ENCODE measurements around the gene HSPA1A. TPM values are rescaled to one million over a fixed set of nuclear protein-coding genes. Genes with fewer than 3 reads are reported as not detected.
A peak's percentile ranks its signal among the peaks of the same experiment; 100 is the strongest.
"Not testable (repeated sequence)": the region's sequence is repeated elsewhere in the genome, so short reads cannot be mapped to it uniquely, and the experiment has no call there.

Gene HSPA1A
- total RNA-seq, 1 donor from 2014 or later, result 67.0 TPM

GRCh38 chr6:31794866-31795615 lies 20.3 kb upstream of the HSPA1A start:
- no peaks in the 10 kb centered on the region for H3K27me3 ChIP-seq (ENCODE audit: control insufficient read depth, insufficient read depth, low read length)
- TF ChIP-seq CTCF (IDR thresholded peaks at IDR 0.05; ENCODE audit: insufficient read depth, low read length, poor library complexity, severe bottlenecking), result no peak
- H3K4me3 ChIP-seq (ENCODE audit: low read depth, low read length), result peak overlapping the region; percentile 75
- no peak for DNase-seq (ENCODE audit: low read depth)
- no peaks in the 10 kb centered on the region for H3K36me3 ChIP-seq (ENCODE audit: control insufficient read depth, insufficient read depth, low read length)

DNA sequence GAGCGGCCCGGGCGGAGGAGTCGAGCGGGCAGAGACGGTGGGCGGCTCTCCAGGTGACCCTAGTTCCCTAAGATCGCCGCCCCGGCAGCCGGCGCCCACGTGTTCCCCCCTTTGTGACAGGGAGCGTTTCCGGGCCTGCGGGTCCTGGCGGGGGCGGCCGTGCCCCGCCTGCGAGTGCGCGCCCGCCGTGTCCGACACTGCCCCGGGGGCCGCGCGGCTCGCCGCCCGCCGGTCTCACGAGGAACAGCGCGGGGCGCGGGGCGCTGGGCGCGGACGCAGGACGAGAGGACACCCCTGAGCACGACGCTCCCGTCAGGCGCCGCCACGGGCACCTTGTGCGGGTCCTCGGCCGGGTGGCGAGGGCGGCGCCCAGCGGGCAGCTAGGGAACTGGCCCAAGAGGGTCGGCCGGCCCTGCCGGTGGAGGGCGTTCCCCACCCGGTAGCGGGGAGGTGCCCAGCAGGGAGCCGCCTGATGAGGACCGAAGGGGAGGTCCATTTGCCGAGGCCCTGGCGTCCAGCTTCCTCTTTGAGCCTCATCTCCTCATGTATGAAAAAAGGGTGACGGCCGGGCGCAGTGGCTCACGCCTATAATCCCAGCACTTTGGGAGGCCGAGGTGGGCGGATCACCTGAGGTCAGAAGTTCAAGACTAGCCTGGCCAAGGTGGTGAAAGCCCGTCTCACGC lies 19.6 kb upstream of the HSPA1A start, which contains the start of gene VARS1:
Gene VARS1 (minus strand): TSS at position 137 of the 683 bp plus-strand sequence. CDS start 535 bp downstream, outside the sequence.
- no peaks in the 10 kb centered on the region for H3K36me3 ChIP-seq (ENCODE audit: control insufficient read depth, insufficient read depth, low read length)
- peak; percentile 76 for TF ChIP-seq CTCF (IDR thresholded peaks at IDR 0.05; ENCODE audit: insufficient read depth, low read length, poor library complexity, severe bottlenecking)
- H3K4me3 ChIP-seq (ENCODE audit: low read depth, low read length), result peak within 1 kb of the TSS; percentile 75
- DNase-seq (ENCODE audit: low read depth), result no peak
- no peaks in the 10 kb centered on the region for H3K27me3 ChIP-seq (ENCODE audit: control insufficient read depth, insufficient read depth, low read length)

DNA sequence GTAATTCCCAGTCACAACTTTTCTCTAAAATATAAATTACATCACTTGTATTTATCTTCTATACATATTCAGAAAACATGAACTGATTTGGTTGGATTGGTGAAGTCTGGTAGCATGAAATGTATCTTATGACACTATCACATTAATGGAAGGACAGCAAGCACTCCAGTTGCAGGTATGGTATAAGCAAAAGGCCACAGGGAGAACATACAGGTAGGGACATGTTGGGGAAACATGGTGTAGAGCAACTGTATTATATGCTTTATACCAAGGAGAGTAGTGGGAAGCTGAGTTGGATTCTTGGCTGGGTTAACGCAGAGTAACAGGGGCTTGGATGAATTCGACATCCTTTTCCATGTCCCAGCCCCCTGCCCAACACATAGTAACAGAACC lies 18.4 kb upstream of the HSPA1A start:
- H3K4me3 ChIP-seq (ENCODE audit: low read depth, low read length), result no peak overlapping the region
- TF ChIP-seq CTCF (IDR thresholded peaks at IDR 0.05; ENCODE audit: insufficient read depth, low read length, poor library complexity, severe bottlenecking), result no peak
- no peaks in the 10 kb centered on the region for H3K27me3 ChIP-seq (ENCODE audit: control insufficient read depth, insufficient read depth, low read length)
- H3K36me3 ChIP-seq (ENCODE audit: control insufficient read depth, insufficient read depth, low read length), result no peaks in the 10 kb centered on the region
- no peak for DNase-seq (ENCODE audit: low read depth)

DNA sequence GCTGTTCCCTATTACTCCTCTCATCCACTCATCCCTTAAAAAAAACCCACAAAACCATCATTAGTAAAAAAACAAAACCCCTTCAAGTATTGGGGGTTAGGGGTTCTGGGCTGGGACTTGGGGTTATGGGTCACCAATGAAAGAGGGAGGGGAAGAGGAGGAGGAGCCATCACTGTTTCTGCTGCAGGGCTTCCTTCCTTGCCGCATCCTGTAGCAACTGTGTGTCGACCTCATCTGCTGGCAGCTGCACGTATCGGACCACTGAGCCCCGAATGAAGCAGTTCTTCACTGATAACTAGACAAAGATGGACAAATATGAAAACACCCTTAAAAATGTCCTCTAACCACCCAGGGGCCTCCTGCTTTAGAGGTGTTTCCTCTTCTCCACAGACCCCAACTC lies 17.8 kb upstream of the HSPA1A start:
- no peak overlapping the region for H3K4me3 ChIP-seq (ENCODE audit: low read depth, low read length)
- no peaks in the 10 kb centered on the region for H3K27me3 ChIP-seq (ENCODE audit: control insufficient read depth, insufficient read depth, low read length)
- H3K36me3 ChIP-seq (ENCODE audit: control insufficient read depth, insufficient read depth, low read length), result no peaks in the 10 kb centered on the region
- no peak for TF ChIP-seq CTCF (IDR thresholded peaks at IDR 0.05; ENCODE audit: insufficient read depth, low read length, poor library complexity, severe bottlenecking)
- DNase-seq (ENCODE audit: low read depth), result no peak

GRCh38 chr6:31799781-31800180 lies 15.6 kb upstream of the HSPA1A start:
- Histone ChIP-seq H3K27me3 (ENCODE audit: control insufficient read depth, insufficient read depth, low read length) (no peaks in the 10 kb centered on the region), H3K4me3 (ENCODE audit: low read depth, low read length) (no peak overlapping the region), H3K36me3 (ENCODE audit: control insufficient read depth, insufficient read depth, low read length) (no peaks in the 10 kb centered on the region)
- no peak for TF ChIP-seq CTCF (IDR thresholded peaks at IDR 0.05; ENCODE audit: insufficient read depth, low read length, poor library complexity, severe bottlenecking)
- no peak for DNase-seq (ENCODE audit: low read depth)

- H3K27me3 ChIP-seq (ENCODE audit: control insufficient read depth, insufficient read depth, low read length); H3K36me3 ChIP-seq (ENCODE audit: control insufficient read depth, insufficient read depth, low read length); H3K4me3 ChIP-seq (ENCODE audit: low read depth, low read length); DNase-seq (ENCODE audit: low read depth): not testable (repeated sequence)
Observed at GRCh38 chr6:31801031-31801927, 14.1 kb upstream of the HSPA1A start.
